Transverse colon (tissue), 4 donors: Measurements from ENCODE around the gene IBA57.

Experiments used
- CTCF ChIP-seq, 5 experiments: fragments of 200-600 bp in 3 of 5; fragments of 450-650 bp in 2 of 5; sonication (generic) in 3 of 5; IDR thresholded peaks; 1 replicate in 2 of 5; 2 replicates in 3 of 5; pipeline ENCODE4 v1.5.1; 2016 to 2017; ENCODE audit warnings: antibody characterized with exemption in 5 of 5, inconsistent platforms in 3 of 5, mild to moderate bottlenecking in 2 of 5, moderate library complexity in 1 of 5
- EP300 ChIP-seq: sonication (generic); formaldehyde crosslinking; IDR thresholded peaks from one replicate; pipeline ENCODE4 v1.6.1; 2017; ENCODE audit warnings: antibody characterized with exemption, low read depth
- POLR2A ChIP-seq: fragments of 450-650 bp; IDR thresholded peaks from one replicate; pipeline ENCODE4 v1.6.1; 2016; ENCODE audit warnings: antibody characterized with exemption, mild to moderate bottlenecking, moderate library complexity
- POLR2AphosphoS5 ChIP-seq, 3 donors: sonication (generic); formaldehyde crosslinking; IDR thresholded peaks; one replicate each; pipeline ENCODE4 v1.6.1; 2016; ENCODE audit warnings: antibody characterized with exemption in 3 of 3

GRCh38 chr1:228172591-228173527, 7.3 kb downstream of the IBA57 start:
- TF ChIP-seq CTCF (IDR thresholded peaks at IDR 0.05) (no peak), POLR2A (no peak), EP300 (no peak), POLR2AphosphoS5 (IDR thresholded peaks at IDR 0.05) (no peak)
